SK-N-SH treated with all-trans-retinoic acid at 6 μM for 48 hours (cell line): ENCODE results near the gene SLX1A.
"Not testable (repeated sequence)": the region's sequence is repeated elsewhere in the genome, so short reads cannot be mapped to it uniquely, and the experiment has no call there.

Experiments used
- ZFP3 ChIP-seq: fragments of 250-450 bp; sonication (Bioruptor Pico); IDR thresholded peaks from 2 replicates; pipeline ENCODE4 v1.5.0; 2020; ENCODE audit warnings: mild to moderate bottlenecking, moderate library complexity
- ZFP30 ChIP-seq: fragments of 450-650 bp; formaldehyde crosslinking; IDR thresholded peaks from 2 replicates; pipeline ENCODE4 v1.5.0; 2022; ENCODE audit warnings: mild to moderate bottlenecking, moderate library complexity
- ZNF8 ChIP-seq: fragments of 450-650 bp; formaldehyde crosslinking; IDR thresholded peaks from 2 replicates; pipeline ENCODE4 v1.5.0; 2020; ENCODE audit warnings: mild to moderate bottlenecking, moderate library complexity
- TF ChIP-seq, protein P1 (sequence below): fragments of 250-450 bp; sonication (Bioruptor Pico); IDR thresholded peaks from 2 replicates; pipeline ENCODE4 v1.8.0; 2020; ENCODE audit warnings: mild to moderate bottlenecking, moderate library complexity, borderline replicate concordance

DNA sequence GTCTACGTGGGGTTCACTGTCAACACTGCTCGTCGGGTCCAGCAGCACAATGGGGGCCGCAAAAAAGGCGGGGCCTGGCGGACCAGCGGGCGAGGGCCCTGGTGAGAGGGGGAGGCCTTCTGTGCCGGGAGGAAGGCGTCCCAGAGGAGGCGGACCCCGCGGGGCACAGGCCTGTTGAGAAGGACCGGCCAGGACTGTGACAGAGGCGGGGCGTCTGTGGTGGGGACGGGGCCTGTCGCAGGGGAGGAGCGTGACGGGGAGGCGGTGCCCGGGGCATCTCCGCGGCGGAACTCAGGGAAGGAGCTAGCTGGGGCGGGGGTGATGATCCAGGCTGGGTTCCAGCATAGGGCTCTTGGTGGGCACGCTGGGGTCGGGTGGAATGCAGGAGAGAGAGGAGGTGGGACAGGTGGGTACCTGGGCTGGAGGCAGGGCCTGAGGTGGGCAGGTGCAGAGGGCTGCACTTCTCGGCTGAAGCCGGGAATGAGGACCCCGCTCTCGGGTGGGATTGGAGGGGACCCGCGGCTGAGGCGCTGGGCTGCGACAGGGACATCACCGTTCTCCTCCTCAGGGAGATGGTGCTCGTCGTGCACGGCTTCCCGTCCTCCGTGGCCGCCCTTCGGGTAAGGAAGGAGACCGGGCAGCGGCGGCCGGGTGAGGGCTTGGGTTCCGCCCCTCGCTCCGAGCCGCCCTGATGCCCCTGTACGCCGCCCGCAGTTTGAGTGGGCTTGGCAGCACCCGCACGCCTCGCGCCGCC lies 674 bp downstream of the SLX1A start:
- not testable (repeated sequence) for TF ChIP-seq ZFP3, ZFP30, ZNF8 (CRISPR knock-in tag)
- TF ChIP-seq, protein P1, sequence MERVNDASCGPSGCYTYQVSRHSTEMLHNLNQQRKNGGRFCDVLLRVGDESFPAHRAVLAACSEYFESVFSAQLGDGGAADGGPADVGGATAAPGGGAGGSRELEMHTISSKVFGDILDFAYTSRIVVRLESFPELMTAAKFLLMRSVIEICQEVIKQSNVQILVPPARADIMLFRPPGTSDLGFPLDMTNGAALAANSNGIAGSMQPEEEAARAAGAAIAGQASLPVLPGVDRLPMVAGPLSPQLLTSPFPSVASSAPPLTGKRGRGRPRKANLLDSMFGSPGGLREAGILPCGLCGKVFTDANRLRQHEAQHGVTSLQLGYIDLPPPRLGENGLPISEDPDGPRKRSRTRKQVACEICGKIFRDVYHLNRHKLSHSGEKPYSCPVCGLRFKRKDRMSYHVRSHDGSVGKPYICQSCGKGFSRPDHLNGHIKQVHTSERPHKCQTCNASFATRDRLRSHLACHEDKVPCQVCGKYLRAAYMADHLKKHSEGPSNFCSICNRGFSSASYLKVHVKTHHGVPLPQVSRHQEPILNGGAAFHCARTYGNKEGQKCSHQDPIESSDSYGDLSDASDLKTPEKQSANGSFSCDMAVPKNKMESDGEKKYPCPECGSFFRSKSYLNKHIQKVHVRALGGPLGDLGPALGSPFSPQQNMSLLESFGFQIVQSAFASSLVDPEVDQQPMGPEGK (CRISPR knock-in tag), result not testable (repeated sequence)
